Left ventricle myocardium inferior (tissue), 1 donor: Measurements from ENCODE around the gene CHRM4. TPM values are rescaled to one million over a fixed set of nuclear protein-coding genes. Genes with fewer than 3 reads are reported as not detected.

Experiments
- DNase-seq: peaks from one replicate; pipeline ENCODE4 v3.0.0-alpha.2; 2020
- H3K27ac ChIP-seq: fragments of 200-600 bp; replicated peaks from 2 replicates; pipeline ENCODE4 v1.8.0; 2021
- H3K27me3 ChIP-seq: fragments of 200-600 bp; 2 replicates; pipeline ENCODE4 v1.8.0; 2021; ENCODE audit warnings: low read depth
- H3K36me3 ChIP-seq: fragments of 200-600 bp; 2 replicates; pipeline ENCODE4 v1.8.0; 2021
- H3K4me1 ChIP-seq: fragments of 200-600 bp; 2 replicates; pipeline ENCODE4 v1.8.0; 2021
- H3K4me3 ChIP-seq: fragments of 200-600 bp; 2 replicates; pipeline ENCODE4 v1.8.0; 2021; ENCODE audit warnings: mild to moderate bottlenecking, moderate library complexity
- H3K9me3 ChIP-seq: fragments of 200-600 bp; replicated peaks from 2 replicates; pipeline ENCODE4 v1.8.0; 2021
- CTCF ChIP-seq: fragments of 200-600 bp; IDR thresholded peaks from 2 replicates; pipeline ENCODE4 v1.8.0; 2021; ENCODE audit warnings: antibody characterized with exemption, mild to moderate bottlenecking, borderline replicate concordance
- intact Hi-C: fragments of 100-400 bp; cut with micrococcal nuclease; formaldehyde crosslinking; loops from one replicate; pipeline ENCODE4 v1.11.0; 2022
- total RNA-seq: library from RNA; stranded (reverse); fragmentation: NEBNext Ultra II Directional; extraction: Animal tissue kit (Norgen Biotek cat#: 25700); gene quantifications from one replicate; pipeline ENCODE4 v1.2.1, GENCODE V29; 2021
- donor health status: DM: no; HTN: yes; CAD: no; lungs with severe emphysema.

CHRM4 gene
- total RNA-seq, 1 donor from 2014 or later: not detected

GRCh38 chr11:46383974-46384701, 7.4 kb downstream of the CHRM4 start:
- TF ChIP-seq CTCF: no peak
- Histone ChIP-seq H3K36me3 (no peaks in the 10 kb centered on the region), H3K9me3 (no peaks in the 10 kb centered on the region), H3K27ac (no peak overlapping the region), H3K27me3 (peaks cover 56% of the 10 kb centered on the region), H3K4me3 (no peak overlapping the region), H3K4me1 (peaks cover 36% of the 10 kb centered on the region)
- no peak for DNase-seq
- intact Hi-C loops: no loop called here

DNA sequence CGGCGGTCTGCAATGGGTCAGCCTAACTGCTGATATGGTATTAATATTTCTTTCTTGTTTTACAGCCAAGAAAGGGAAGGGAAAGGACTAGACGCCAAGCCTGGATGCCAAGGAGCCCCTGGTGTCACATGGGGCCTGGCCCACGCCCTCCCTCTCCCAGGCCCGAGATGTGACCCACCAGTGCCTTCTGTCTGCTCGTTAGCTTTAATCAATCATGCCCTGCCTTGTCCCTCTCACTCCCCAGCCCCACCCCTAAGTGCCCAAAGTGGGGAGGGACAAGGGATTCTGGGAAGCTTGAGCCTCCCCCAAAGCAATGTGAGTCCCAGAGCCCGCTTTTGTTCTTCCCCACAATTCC, 8.2 kb downstream of the CHRM4 start:
- no peak for TF ChIP-seq CTCF
- peaks cover 34% of the 10 kb centered on the region for H3K4me1 ChIP-seq
- H3K36me3 ChIP-seq: peaks cover 3% of the 10 kb centered on the region
- no peak for DNase-seq
- H3K27ac ChIP-seq: no peak overlapping the region
- H3K4me3 ChIP-seq: no peak overlapping the region
- intact Hi-C loops: no loop called here
- H3K9me3 ChIP-seq: no peaks in the 10 kb centered on the region
- peaks cover 49% of the 10 kb centered on the region for H3K27me3 ChIP-seq

- Histone ChIP-seq H3K27me3 (peaks cover 43% of the 10 kb centered on the region), H3K27ac (no peak overlapping the region), H3K9me3 (no peaks in the 10 kb centered on the region), H3K4me3 (peak overlapping the region; percentile 79), H3K36me3 (peaks cover 8% of the 10 kb centered on the region), H3K4me1 (peaks cover 34% of the 10 kb centered on the region)
- no peak for DNase-seq
- intact Hi-C loops: no loop called here
- TF ChIP-seq CTCF: peak; percentile 69
Observed at GRCh38 chr11:46382646-46383403, 8.8 kb downstream of the CHRM4 start.

DNA sequence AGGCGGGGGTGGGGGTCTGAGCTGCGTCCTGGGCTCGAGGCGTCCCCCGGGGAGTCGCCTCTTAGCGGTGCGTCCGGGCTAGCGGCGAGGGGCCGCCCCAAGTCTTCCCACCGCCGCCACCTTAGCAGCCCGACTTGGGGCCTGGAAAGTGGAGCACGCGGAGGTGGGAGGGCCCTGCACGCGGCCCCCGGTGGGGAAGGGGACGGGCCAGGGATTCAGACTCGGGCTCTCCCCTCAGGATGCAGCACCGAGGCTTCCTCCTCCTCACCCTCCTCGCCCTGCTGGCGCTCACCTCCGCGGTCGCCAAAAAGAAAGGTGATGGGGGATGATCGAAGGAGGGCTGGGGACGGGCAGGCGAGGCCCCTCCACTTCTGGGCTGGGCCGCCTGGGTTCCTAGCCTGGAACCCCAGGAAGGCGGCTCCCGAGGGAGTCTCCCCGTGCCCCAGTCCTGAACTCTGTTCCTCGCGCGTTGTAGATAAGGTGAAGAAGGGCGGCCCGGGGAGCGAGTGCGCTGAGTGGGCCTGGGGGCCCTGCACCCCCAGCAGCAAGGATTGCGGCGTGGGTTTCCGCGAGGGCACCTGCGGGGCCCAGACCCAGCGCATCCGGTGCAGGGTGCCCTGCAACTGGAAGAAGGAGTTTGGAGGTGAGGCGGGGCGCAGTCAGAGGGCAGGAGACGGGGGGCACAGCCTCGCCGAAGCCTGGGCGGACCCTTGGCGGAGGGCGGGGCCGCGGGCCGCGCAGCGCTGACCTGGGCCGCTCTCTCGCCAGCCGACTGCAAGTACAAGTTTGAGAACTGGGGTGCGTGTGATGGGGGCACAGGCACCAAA, 9.5 kb downstream of the CHRM4 start:
- no peaks in the 10 kb centered on the region for H3K9me3 ChIP-seq
- DNase-seq: no peak
- H3K4me1 ChIP-seq: peaks cover 34% of the 10 kb centered on the region
- intact Hi-C loops: no loop called here
- H3K27me3 ChIP-seq: peaks cover 35% of the 10 kb centered on the region
- H3K27ac ChIP-seq: peak overlapping the region; percentile 83
- TF ChIP-seq CTCF: no peak
- peaks cover 14% of the 10 kb centered on the region for H3K36me3 ChIP-seq
- peak overlapping the region; percentile 79 for H3K4me3 ChIP-seq

GRCh38 chr11:46381048-46381818, 10.3 kb downstream of the CHRM4 start, which contains the start of gene MDK:
Gene MDK (plus strand): TSS chr11:46381669. CDS start chr11:46382058, 389 bp downstream.
- intact Hi-C loops: no loop called here
- peak within 1 kb of the TSS; percentile 79 for H3K4me3 ChIP-seq
- H3K4me1 ChIP-seq: peaks cover 34% of the 10 kb centered on the region
- H3K36me3 ChIP-seq: peaks cover 20% of the 10 kb centered on the region
- DNase-seq: no peak
- H3K27ac ChIP-seq: peak within 1 kb of the TSS; percentile 83
- TF ChIP-seq CTCF: no peak
- H3K9me3 ChIP-seq: no peaks in the 10 kb centered on the region
- peaks cover 27% of the 10 kb centered on the region for H3K27me3 ChIP-seq
